ENCODE results near the gene PGS1.
A peak's percentile ranks its signal among the peaks of the same experiment; 100 is the strongest.

PGS1 gene

DNA sequence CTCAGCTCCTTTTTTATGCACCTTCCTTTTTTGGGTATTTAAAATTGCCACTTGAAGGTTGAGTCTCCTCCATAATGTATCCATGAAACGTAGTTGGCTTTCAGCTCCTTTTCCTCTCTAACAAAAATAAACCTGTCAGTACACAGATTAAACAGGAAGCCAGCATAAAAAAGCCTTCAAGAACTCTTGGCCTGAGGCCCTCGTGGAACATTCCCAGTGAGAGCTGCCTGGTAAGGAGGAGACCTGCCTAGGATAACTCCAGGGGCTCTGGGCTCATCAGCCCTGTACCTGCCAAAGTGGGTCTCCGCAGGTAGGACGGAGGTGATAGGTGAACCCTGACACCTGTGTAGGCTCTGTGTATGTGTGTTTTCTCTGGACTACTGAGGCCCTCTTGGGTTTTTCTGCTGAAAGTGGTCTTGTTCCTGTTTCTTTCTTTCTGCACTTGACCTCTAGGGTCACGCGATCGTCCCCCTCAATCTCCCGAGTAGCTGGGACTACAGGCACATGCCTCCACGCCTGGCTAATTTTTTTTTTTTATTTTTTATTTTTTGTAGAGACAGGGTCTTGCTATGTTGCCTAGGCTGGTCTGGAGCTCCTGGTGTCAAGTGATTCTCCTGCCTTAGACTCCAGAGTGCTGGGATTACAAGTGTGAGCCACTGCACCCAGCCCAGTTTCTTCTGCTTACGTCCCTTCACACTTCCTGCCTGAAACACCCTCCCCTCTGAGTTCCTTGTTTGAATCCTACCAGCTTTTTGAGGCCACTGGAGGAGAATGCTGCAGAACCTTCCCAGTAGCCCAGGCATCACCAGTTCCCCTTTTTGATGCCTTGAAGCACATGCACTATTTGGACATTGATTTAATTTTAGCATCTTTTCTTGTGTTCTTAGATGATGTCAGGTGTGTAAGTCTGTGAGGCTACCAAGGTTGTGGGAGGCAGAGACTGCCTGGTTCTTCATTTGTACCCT lies 9.8 kb downstream of the PGS1 start:
- no peaks in the 10 kb centered on the region for H3K9me3 ChIP-seq (replicated peaks in 1 of 11)
- no peak for TF ChIP-seq Cebpa-rat (IDR thresholded peaks at IDR 0.05)
- peak overlapping the region in 7 of 10 experiments; percentile 2 to 62 (median 22); a peak in 9 of 20 replicates for H3K4me3 ChIP-seq
- peaks cover 73 to 100% (median 94%) of the 10 kb centered on the region in 10 experiments for H3K4me1 ChIP-seq
- H3K9ac ChIP-seq, result peak overlapping the region; percentile 34 to 98 (median 79)
- H3K4me2 ChIP-seq, result peak overlapping the region; percentile 88 to 99 (median 95)
- peaks cover 25 to 94% (median 42%) of the 10 kb centered on the region in 11 experiments; a peak in 21 of 22 replicates for H4K20me1 ChIP-seq
- peak overlapping the region; percentile 56 to 98 (median 91) for H3K27ac ChIP-seq
- peaks cover 29 to 53% (median 39%) of the 10 kb centered on the region in 11 experiments for H3K36me3 ChIP-seq
- no peaks in the 10 kb centered on the region for H3K27me3 ChIP-seq

DNA sequence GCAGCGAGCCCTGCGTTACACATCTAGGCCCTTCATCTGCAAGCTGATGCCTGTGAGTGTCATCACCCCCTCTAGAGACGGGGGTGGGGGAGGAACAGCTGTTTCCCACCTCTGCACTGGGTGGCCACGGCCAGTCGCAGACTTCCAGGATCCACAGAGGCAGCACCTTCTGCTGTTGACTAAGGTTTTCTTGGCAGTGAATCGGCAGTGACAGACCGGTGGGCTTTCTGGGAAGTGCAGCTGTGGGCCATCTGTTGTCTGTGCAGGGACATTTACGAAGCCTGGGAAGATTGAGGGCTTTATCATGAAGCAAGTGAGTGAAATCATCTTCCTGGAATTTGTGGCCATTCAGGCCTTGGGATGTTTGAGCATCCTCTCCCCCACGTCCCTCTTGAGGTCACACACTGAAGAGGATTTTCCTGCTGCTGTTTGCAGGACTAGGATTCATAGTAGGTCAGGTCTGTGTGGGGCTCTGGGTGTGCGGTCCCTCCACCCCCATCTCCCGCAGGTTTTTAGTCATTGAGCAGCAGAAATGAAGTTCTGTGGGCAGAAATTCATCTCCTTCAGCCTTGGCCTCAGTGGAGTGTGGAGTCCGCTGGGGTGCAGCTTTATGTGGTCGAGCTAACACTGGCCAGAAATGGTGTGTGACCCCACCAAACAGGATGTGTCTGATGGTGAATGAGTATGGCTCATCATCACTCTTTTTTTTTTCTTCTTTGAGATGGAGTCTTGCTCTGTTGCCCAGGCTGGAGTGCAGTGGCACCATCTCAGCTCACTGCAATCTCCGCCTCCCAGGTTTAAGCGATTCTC lies 12.0 kb downstream of the PGS1 start:
- peak overlapping the region in 6 of 11 experiments; percentile 3 to 44 (median 25); a peak in 8 of 22 replicates for H3K9ac ChIP-seq
- H3K4me1 ChIP-seq, result peaks cover 51 to 90% (median 76%) of the 10 kb centered on the region in 10 experiments
- peaks cover 44 to 99% (median 64%) of the 10 kb centered on the region in 11 experiments; a peak in 21 of 22 replicates for H4K20me1 ChIP-seq
- no peaks in the 10 kb centered on the region for H3K9me3 ChIP-seq (replicated peaks in 1 of 11)
- 0 out of 20 replicates have a peak overlapping the region, but pooled peaks of 1 of the 10 experiments have one; percentile 11 for H3K4me3 ChIP-seq
- H3K36me3 ChIP-seq, result peaks cover 46 to 64% (median 56%) of the 10 kb centered on the region in 11 experiments
- peak overlapping the region in 9 of 11 experiments; percentile 4 to 98 (median 55); a peak in 13 of 22 replicates for H3K27ac ChIP-seq
- H3K27me3 ChIP-seq, result no peaks in the 10 kb centered on the region
- H3K4me2 ChIP-seq, result peak overlapping the region in 10 of 11 experiments; percentile 38 to 99 (median 95); a peak in 20 of 22 replicates
- no peak for TF ChIP-seq Cebpa-rat (IDR thresholded peaks at IDR 0.05)

GRCh38 chr17:78391051-78391431 lies 12.6 kb downstream of the PGS1 start:
- Histone ChIP-seq H3K4me3 (no peak overlapping the region), H3K9ac (peak overlapping the region in 4 of 11 experiments; percentile 18 to 47 (median 35); a peak in 6 of 22 replicates), H3K27me3 (no peaks in the 10 kb centered on the region), H4K20me1 (peaks cover 48 to 99% (median 70%) of the 10 kb centered on the region in 11 experiments; a peak in 21 of 22 replicates), H3K36me3 (peaks cover 52 to 68% (median 60%) of the 10 kb centered on the region in 11 experiments), H3K9me3 (replicated peaks in 1 of 11) (no peaks in the 10 kb centered on the region), H3K4me1 (peaks cover 45 to 85% (median 71%) of the 10 kb centered on the region in 10 experiments), H3K27ac (peak overlapping the region in 7 of 11 experiments; percentile 7 to 98 (median 90); a peak in 9 of 22 replicates), H3K4me2 (peak overlapping the region in 9 of 11 experiments; percentile 49 to 99 (median 95); a peak in 13 of 22 replicates)
- TF ChIP-seq Cebpa-rat (IDR thresholded peaks at IDR 0.05), result no peak

GRCh38 chr17:78391843-78392242 lies 13.4 kb downstream of the PGS1 start:
- TF ChIP-seq Cebpa-rat (IDR thresholded peaks at IDR 0.05), result no peak
- peak overlapping the region in 6 of 11 experiments; percentile 93 to 99 (median 96); a peak in 11 of 22 replicates for H3K4me2 ChIP-seq
- H3K36me3 ChIP-seq, result peaks cover 60 to 76% (median 68%) of the 10 kb centered on the region in 11 experiments
- no peaks in the 10 kb centered on the region for H3K27me3 ChIP-seq
- peak overlapping the region in 7 of 11 experiments; percentile 7 to 98 (median 90); a peak in 9 of 22 replicates for H3K27ac ChIP-seq
- H3K4me3 ChIP-seq, result no peak overlapping the region
- peak overlapping the region in 4 of 11 experiments; percentile 18 to 47 (median 35); a peak in 6 of 22 replicates for H3K9ac ChIP-seq
- H3K9me3 ChIP-seq (replicated peaks in 1 of 11), result no peaks in the 10 kb centered on the region
- peaks cover 40 to 85% (median 64%) of the 10 kb centered on the region in 10 experiments for H3K4me1 ChIP-seq
- H4K20me1 ChIP-seq, result peaks cover 56 to 99% (median 78%) of the 10 kb centered on the region in 11 experiments

- Histone ChIP-seq H3K4me2 (peak overlapping the region in 5 of 11 experiments; percentile 93 to 99 (median 95); a peak in 8 of 22 replicates), H3K4me1 (peaks cover 38 to 83% (median 62%) of the 10 kb centered on the region in 10 experiments), H3K36me3 (peaks cover 65 to 81% (median 73%) of the 10 kb centered on the region in 11 experiments), H3K27me3 (no peaks in the 10 kb centered on the region), H3K4me3 (no peak overlapping the region), H4K20me1 (peaks cover 61 to 99% (median 82%) of the 10 kb centered on the region in 11 experiments), H3K9ac (peak overlapping the region in 2 of 11 experiments; percentile 18 to 47; a peak in 3 of 22 replicates), H3K27ac (peak overlapping the region in 3 of 11 experiments; percentile 36 to 97 (median 96); a peak in 3 of 22 replicates), H3K9me3 (replicated peaks in 1 of 11) (no peaks in the 10 kb centered on the region)
- TF ChIP-seq Cebpa-rat (IDR thresholded peaks at IDR 0.05), result no peak
Observed at GRCh38 chr17:78392295-78392694, 13.8 kb downstream of the PGS1 start.

DNA sequence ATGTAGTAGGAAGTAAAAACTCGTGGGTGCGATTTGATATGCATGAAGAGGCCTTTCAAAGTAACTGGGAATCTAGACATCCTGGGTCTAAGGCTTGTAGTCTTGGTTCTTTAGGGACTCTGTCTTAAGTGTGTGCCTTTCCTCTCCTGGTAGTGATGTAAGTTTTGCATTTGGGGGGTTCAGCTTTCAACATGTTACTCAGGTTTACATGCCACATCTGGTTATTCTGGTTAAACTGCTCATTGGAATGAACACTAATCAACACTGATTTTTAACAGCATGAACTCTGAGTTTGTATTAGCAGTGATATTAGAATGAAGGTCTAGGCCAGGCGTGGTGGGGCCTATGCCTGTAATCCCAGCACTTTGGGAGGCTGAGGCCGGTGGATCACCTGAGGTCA lies 15.1 kb downstream of the PGS1 start:
- Histone ChIP-seq H3K4me2 (peak overlapping the region in 5 of 11 experiments; percentile 2 to 50 (median 30); a peak in 6 of 22 replicates), H3K27ac (peak overlapping the region in 1 of 11 experiments; percentile 20; a peak in 2 of 22 replicates), H3K4me1 (peaks cover 25 to 71% (median 52%) of the 10 kb centered on the region in 10 experiments), H4K20me1 (peaks cover 73 to 99% (median 95%) of the 10 kb centered on the region in 11 experiments), H3K9me3 (replicated peaks in 1 of 11) (no peaks in the 10 kb centered on the region), H3K9ac (peak overlapping the region in 2 of 11 experiments; percentile 3 to 9; a peak in 1 of 22 replicates), H3K36me3 (peaks cover 77 to 92% (median 84%) of the 10 kb centered on the region in 11 experiments), H3K4me3 (no peak overlapping the region), H3K27me3 (no peaks in the 10 kb centered on the region)
- TF ChIP-seq Cebpa-rat (IDR thresholded peaks at IDR 0.05), result no peak

DNA sequence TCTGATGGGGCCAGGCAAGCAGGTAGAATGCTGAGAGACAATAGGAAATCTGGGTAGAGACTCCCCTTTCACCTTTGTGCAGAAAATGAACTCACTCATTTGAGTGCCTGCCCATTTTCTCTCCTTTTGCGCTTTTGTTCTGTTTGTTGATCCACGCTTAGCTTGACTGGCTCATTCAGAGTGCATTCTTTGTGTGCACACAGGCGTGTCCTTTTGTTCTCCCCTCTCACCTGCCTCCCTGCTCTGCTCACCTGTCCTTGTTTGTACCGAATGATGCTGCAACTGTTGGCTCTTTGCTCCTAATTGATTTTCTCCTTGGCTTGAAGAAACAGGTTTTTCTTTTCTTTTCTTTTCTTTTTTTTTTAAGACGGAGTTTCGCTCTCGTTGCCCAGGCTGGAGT lies 15.8 kb downstream of the PGS1 start:
- Histone ChIP-seq H3K27ac (no peak overlapping the region), H4K20me1 (peaks cover 78 to 99% (median 97%) of the 10 kb centered on the region in 11 experiments), H3K4me3 (no peak overlapping the region), H3K9ac (no peak overlapping the region), H3K4me2 (no peak overlapping the region), H3K9me3 (replicated peaks in 1 of 11) (no peaks in the 10 kb centered on the region), H3K36me3 (peaks cover 84 to 98% (median 90%) of the 10 kb centered on the region in 11 experiments), H3K4me1 (peaks cover 19 to 66% (median 46%) of the 10 kb centered on the region in 10 experiments), H3K27me3 (no peaks in the 10 kb centered on the region)
- TF ChIP-seq Cebpa-rat (IDR thresholded peaks at IDR 0.05), result no peak

GRCh38 chr17:78395155-78395554 lies 16.7 kb downstream of the PGS1 start:
- no peaks in the 10 kb centered on the region for H3K9me3 ChIP-seq (replicated peaks in 1 of 11)

More at GRCh38 chr17:78395155-78395554, 16.7 kb downstream of the PGS1 start:
- Histone ChIP-seq H3K27me3 (no peaks in the 10 kb centered on the region), H3K9ac (peak overlapping the region in 3 of 11 experiments; percentile 26 to 62 (median 35); a peak in 1 of 22 replicates), H3K4me3 (no peak overlapping the region), H4K20me1 (peaks cover 69 to 100% (median 100%) of the 10 kb centered on the region in 11 experiments), H3K36me3 (peaks cover 93 to 100% (median 98%) of the 10 kb centered on the region in 11 experiments), H3K27ac (peak overlapping the region in 3 of 11 experiments; percentile 12 to 25 (median 14); a peak in 2 of 22 replicates), H3K4me1 (peaks cover 11 to 66% (median 36%) of the 10 kb centered on the region in 10 experiments), H3K4me2 (no peak overlapping the region)
- TF ChIP-seq Cebpa-rat (IDR thresholded peaks at IDR 0.05), result no peak

Measured in BLaER1 treated with 17β-estradiol and CSF1 and Interleukin-3, amounts not matched to agents 10 nM and 100 nM (cell line).